ENCODE results near the gene IQSEC3.

DNA sequence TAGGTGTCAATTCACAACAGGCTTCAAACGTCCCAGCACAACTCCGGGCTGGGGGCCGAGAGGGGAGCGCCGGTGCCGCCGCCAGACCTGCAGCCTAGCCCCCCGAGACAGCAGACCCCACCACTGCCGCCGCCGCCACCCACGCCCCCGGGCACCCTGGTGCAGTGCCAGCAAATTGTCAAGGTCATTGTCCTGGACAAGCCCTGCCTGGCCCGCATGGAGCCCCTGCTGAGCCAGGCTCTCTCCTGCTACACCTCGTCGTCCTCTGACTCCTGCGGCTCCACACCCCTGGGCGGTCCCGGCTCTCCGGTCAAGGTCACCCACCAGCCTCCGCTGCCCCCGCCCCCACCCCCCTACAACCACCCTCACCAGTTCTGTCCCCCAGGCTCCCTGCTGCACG lies 108.0 kb downstream of the IQSEC3 start:
- TF ChIP-seq POLR2A (IDR thresholded peaks at IDR 0.05; ENCODE audit: low read length) (no peak), GATA1 (IDR thresholded peaks at IDR 0.05; ENCODE audit: low read depth, low read length) (no peak)

Measured in erythroblast (primary cell).